ENCODE results near the gene FBXO38.

GRCh38 chr5:148469501-148469935 is 85.8 kb downstream of the FBXO38 start:
- no peak for TF ChIP-seq CTCF (conservative IDR thresholded peaks at IDR 0.05)
- no peak for TF ChIP-seq ZFX (IDR thresholded peaks at IDR 0.05)
